DMS153 (cell line): ENCODE measurements around the gene KRTAP10-2.
"Not testable (repeated sequence)": the region's sequence is repeated elsewhere in the genome, so short reads cannot be mapped to it uniquely, and the experiment has no call there.

Experiments
- DNase-seq: peaks from one replicate; lab custom pipeline; 2025; lab: John Stamatoyannopoulos, UW

Gene KRTAP10-2

GRCh38 chr21:44567481-44568171 lies 16.3 kb upstream of the KRTAP10-2 start:
- no peak for DNase-seq

- no peak for DNase-seq
Observed at GRCh38 chr21:44566403-44566802, 15.1 kb upstream of the KRTAP10-2 start.

GRCh38 chr21:44564886-44565598 lies 13.7 kb upstream of the KRTAP10-2 start:
- no peak for DNase-seq

GRCh38 chr21:44564099-44564498 lies 12.8 kb upstream of the KRTAP10-2 start:
- no peak for DNase-seq

- DNase-seq: no peak
Observed at GRCh38 chr21:44558695-44559094, 7.4 kb upstream of the KRTAP10-2 start, which contains the start of gene KRTAP10-3. Gene KRTAP10-3 (minus strand): TSS chr21:44558795. CDS start chr21:44558715, 80 bp downstream.

GRCh38 chr21:44558329-44558675 lies 7.0 kb upstream of the KRTAP10-2 start:
- DNase-seq: not testable (repeated sequence)

GRCh38 chr21:44557491-44558328 lies 6.4 kb upstream of the KRTAP10-2 start:
- no peak for DNase-seq

- no peak for DNase-seq
Observed at GRCh38 chr21:44556879-44557278, 5.6 kb upstream of the KRTAP10-2 start.

GRCh38 chr21:44555200-44555875 lies 4.0 kb upstream of the KRTAP10-2 start:
- no peak for DNase-seq

GRCh38 chr21:44552681-44553080 lies 1.4 kb upstream of the KRTAP10-2 start:
- DNase-seq: no peak

GRCh38 chr21:44552136-44552535 lies 831 bp upstream of the KRTAP10-2 start:
- DNase-seq: no peak

- no peak for DNase-seq
Observed at GRCh38 chr21:44550807-44551206, 498 bp downstream of the KRTAP10-2 start.

GRCh38 chr21:44550285-44550684 lies 1.0 kb downstream of the KRTAP10-2 start:
- not testable (repeated sequence) for DNase-seq

- DNase-seq: no peak
Observed at GRCh38 chr21:44549525-44550211, 1.6 kb downstream of the KRTAP10-2 start.

GRCh38 chr21:44548922-44549321 lies 2.4 kb downstream of the KRTAP10-2 start:
- DNase-seq: no peak

- DNase-seq: no peak
Observed at GRCh38 chr21:44548381-44548780, 2.9 kb downstream of the KRTAP10-2 start.

GRCh38 chr21:44547656-44548331 lies 3.5 kb downstream of the KRTAP10-2 start:
- no peak for DNase-seq

- DNase-seq: no peak
Observed at GRCh38 chr21:44544566-44544965, 6.7 kb downstream of the KRTAP10-2 start.

- no peak for DNase-seq
Observed at GRCh38 chr21:44542716-44543115, 8.6 kb downstream of the KRTAP10-2 start.

GRCh38 chr21:44540741-44541288 lies 10.5 kb downstream of the KRTAP10-2 start:
- no peak for DNase-seq
